ENCODE data around the gene DVL3.

Gene DVL3

DNA sequence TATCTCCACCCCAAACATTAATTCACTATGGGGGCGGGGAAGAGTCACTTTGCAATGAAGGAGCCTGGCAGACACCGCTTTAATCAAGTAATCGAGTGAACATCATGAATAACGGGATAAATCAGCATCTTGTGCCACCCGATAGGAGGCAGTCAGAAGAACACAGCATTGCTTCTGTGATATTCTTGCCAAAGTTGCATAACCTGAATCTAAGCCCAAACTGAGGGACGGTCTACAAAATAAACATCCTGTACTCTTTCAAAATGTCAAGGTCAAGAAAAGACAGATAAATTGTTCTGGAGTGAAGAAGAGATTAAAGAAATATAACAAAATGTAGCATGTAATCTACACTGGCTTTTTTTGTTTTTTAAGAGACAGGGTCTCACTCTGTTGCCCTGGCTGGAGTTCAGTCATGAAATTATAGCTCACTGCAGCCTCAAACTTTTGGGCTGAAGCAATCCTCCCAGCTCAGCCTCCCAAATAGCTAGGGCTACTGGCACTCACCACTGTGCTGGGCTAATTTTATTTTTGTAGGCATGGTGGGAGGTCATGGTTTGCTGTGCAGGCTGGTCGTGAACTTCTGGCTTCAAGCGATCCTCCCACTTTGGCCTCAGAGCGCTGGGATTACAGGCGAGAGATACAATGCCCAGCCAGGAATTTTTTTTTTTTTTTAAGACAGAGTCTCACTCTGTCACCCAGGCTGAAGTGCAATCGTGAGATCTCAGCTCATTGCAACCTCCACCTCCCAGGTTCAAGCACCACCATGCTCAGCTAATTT is 54.2 kb downstream of the DVL3 start:
- DNase-seq (ENCODE audit: low read depth in 1 of 2, low spot score in 1 of 2): no peak

DNA sequence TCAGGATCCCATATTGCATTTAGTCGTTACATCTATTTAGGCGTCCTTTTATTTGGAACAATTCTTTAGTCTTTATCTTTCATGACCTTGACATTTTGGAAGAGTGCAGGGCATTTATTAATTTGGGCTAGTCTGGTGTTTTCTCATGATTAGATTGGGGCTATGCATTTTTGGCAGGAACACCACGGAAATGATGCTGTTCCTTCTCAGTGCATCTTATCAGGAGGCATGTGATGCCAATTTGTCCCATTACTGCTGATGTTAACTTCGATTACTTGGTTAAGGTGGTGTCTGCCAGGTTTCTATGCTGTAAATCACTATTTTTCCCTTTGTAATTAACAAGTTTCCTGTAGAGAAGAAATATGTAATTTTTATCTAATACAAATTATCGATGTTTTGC is 56.1 kb downstream of the DVL3 start:
- no peak for DNase-seq (ENCODE audit: low read depth in 1 of 2, low spot score in 1 of 2)

DNA sequence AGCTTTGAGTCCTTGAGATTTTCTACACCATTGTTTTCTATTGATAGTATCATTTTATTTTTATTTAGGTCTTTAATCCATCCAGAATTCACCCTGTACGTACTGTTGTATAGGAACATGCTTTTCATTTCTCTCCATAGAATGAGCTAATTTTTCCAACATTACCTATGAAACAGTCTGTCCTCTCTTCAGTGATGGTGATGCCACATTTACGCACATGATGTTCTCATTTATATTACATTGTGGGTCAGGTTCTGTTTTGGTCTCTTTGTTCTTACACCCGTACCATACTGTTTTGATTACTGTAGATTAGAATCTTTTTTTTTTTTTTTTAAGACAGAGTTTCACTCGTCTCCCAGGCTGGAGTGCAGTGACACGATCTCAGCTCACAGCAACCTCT is 56.5 kb downstream of the DVL3 start:
- no peak for DNase-seq (ENCODE audit: low read depth in 1 of 2, low spot score in 1 of 2)

DNA sequence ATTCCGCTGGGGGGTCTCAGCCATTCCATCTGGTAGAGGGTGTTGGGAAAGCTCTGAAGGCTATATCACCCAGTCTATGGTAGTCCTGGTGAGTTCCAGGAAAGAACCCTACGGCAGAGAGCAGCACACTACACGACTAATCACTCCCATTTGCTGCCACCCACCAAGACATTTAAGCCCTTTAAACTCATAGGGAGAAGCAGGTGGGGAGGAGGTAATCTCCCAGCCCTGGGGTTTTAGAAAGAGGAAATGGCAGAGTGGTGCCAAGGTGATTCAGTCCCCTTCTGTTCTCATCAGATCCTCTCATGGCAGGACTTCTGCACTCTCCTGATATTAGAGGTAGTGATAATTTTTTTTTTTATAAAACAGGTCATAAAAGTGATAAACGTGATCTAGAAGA is 63.6 kb downstream of the DVL3 start:
- DNase-seq (ENCODE audit: low read depth in 1 of 2, low spot score in 1 of 2): no peak

DNA sequence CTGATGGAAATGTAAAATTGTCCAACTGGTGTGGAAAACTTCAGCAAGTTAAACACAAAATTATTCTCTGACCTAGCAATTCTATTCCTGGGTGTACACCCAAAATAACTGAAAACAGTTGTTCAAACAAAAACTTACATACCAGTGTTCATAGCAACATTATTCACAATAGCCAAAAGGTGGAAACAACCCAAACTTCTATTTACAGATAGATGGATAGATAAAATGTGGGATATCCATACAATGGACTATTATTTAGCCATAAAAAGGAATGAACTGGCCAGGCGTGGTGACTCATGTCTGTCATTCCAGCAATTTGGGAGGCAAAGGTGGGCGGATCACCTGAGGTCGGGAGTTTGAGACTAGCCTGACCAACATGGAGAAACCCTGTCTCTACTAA is 67.3 kb downstream of the DVL3 start:
- DNase-seq (ENCODE audit: low read depth in 1 of 2, low spot score in 1 of 2): no peak

Data from activated CD4-positive, alpha-beta T cell treated with anti-CD3 and anti-CD28 coated beads, Interleukin-2, amount 50 U/mL, for 24 hours (primary cell).